ENCODE measurements around the gene IMMP1L.

The IMMP1L gene

GRCh38 chr11:31477528-31478222, 31.7 kb downstream of the IMMP1L start:
- TF ChIP-seq ARNTL (CRISPR knock-in tag; IDR thresholded peaks at IDR 0.05; ENCODE audit: borderline replicate concordance, low read depth) (no peak), ZNF70 (CRISPR knock-in tag; IDR thresholded peaks at IDR 0.05) (no peak), TCF4 (CRISPR knock-in tag; IDR thresholded peaks at IDR 0.05; ENCODE audit: borderline replicate concordance) (no peak), PPARA (CRISPR knock-in tag; IDR thresholded peaks at IDR 0.05; ENCODE audit: borderline replicate concordance) (no peak), GLIS3 (CRISPR knock-in tag; IDR thresholded peaks at IDR 0.05) (no peak), ISL1 (CRISPR knock-in tag; IDR thresholded peaks at IDR 0.05) (no peak), ZNF8 (CRISPR knock-in tag; IDR thresholded peaks at IDR 0.05) (no peak), SNAI2 (CRISPR knock-in tag; IDR thresholded peaks at IDR 0.05) (no peak)
- ATAC-seq, result no peak

GRCh38 chr11:31474083-31474482, 35.3 kb downstream of the IMMP1L start:
- TF ChIP-seq RARB (CRISPR knock-in tag; IDR thresholded peaks at IDR 0.05) (no peak), ZNF70 (CRISPR knock-in tag; IDR thresholded peaks at IDR 0.05) (no peak), BACH2 (CRISPR knock-in tag; IDR thresholded peaks at IDR 0.05; ENCODE audit: borderline replicate concordance) (no peak), GLIS3 (CRISPR knock-in tag; IDR thresholded peaks at IDR 0.05) (no peak), ARNTL (CRISPR knock-in tag; IDR thresholded peaks at IDR 0.05; ENCODE audit: borderline replicate concordance, low read depth) (no peak), CSDC2 (CRISPR knock-in tag; IDR thresholded peaks at IDR 0.05) (no peak), TCF4 (CRISPR knock-in tag; IDR thresholded peaks at IDR 0.05; ENCODE audit: borderline replicate concordance) (no peak), ZFP3 (CRISPR knock-in tag; IDR thresholded peaks at IDR 0.05) (no peak), PPARA (CRISPR knock-in tag; IDR thresholded peaks at IDR 0.05; ENCODE audit: borderline replicate concordance) (no peak), ZFP30 (CRISPR knock-in tag; IDR thresholded peaks at IDR 0.05) (no peak), ZNF565 (CRISPR knock-in tag; conservative IDR thresholded peaks at IDR 0.05; ENCODE audit: low read depth) (no peak), POU6F1 (CRISPR knock-in tag; IDR thresholded peaks at IDR 0.05; ENCODE audit: borderline replicate concordance, low read depth) (no peak), ZNF8 (CRISPR knock-in tag; IDR thresholded peaks at IDR 0.05) (no peak), ZC3H10 (CRISPR knock-in tag; IDR thresholded peaks at IDR 0.05) (no peak)
- TF ChIP-seq, protein P1, sequence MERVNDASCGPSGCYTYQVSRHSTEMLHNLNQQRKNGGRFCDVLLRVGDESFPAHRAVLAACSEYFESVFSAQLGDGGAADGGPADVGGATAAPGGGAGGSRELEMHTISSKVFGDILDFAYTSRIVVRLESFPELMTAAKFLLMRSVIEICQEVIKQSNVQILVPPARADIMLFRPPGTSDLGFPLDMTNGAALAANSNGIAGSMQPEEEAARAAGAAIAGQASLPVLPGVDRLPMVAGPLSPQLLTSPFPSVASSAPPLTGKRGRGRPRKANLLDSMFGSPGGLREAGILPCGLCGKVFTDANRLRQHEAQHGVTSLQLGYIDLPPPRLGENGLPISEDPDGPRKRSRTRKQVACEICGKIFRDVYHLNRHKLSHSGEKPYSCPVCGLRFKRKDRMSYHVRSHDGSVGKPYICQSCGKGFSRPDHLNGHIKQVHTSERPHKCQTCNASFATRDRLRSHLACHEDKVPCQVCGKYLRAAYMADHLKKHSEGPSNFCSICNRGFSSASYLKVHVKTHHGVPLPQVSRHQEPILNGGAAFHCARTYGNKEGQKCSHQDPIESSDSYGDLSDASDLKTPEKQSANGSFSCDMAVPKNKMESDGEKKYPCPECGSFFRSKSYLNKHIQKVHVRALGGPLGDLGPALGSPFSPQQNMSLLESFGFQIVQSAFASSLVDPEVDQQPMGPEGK (CRISPR knock-in tag; IDR thresholded peaks at IDR 0.05; ENCODE audit: borderline replicate concordance), result no peak
- TF ChIP-seq, protein P2, sequence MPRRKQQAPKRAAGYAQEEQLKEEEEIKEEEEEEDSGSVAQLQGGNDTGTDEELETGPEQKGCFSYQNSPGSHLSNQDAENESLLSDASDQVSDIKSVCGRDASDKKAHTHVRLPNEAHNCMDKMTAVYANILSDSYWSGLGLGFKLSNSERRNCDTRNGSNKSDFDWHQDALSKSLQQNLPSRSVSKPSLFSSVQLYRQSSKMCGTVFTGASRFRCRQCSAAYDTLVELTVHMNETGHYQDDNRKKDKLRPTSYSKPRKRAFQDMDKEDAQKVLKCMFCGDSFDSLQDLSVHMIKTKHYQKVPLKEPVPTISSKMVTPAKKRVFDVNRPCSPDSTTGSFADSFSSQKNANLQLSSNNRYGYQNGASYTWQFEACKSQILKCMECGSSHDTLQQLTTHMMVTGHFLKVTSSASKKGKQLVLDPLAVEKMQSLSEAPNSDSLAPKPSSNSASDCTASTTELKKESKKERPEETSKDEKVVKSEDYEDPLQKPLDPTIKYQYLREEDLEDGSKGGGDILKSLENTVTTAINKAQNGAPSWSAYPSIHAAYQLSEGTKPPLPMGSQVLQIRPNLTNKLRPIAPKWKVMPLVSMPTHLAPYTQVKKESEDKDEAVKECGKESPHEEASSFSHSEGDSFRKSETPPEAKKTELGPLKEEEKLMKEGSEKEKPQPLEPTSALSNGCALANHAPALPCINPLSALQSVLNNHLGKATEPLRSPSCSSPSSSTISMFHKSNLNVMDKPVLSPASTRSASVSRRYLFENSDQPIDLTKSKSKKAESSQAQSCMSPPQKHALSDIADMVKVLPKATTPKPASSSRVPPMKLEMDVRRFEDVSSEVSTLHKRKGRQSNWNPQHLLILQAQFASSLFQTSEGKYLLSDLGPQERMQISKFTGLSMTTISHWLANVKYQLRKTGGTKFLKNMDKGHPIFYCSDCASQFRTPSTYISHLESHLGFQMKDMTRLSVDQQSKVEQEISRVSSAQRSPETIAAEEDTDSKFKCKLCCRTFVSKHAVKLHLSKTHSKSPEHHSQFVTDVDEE (CRISPR knock-in tag; IDR thresholded peaks at IDR 0.05), result no peak
- TF ChIP-seq, protein P3, sequence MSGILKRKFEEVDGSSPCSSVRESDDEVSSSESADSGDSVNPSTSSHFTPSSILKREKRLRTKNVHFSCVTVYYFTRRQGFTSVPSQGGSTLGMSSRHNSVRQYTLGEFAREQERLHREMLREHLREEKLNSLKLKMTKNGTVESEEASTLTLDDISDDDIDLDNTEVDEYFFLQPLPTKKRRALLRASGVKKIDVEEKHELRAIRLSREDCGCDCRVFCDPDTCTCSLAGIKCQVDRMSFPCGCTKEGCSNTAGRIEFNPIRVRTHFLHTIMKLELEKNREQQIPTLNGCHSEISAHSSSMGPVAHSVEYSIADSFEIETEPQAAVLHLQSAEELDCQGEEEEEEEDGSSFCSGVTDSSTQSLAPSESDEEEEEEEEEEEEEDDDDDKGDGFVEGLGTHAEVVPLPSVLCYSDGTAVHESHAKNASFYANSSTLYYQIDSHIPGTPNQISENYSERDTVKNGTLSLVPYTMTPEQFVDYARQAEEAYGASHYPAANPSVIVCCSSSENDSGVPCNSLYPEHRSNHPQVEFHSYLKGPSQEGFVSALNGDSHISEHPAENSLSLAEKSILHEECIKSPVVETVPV (CRISPR knock-in tag; IDR thresholded peaks at IDR 0.05), result no peak
- no peak for ATAC-seq

- no peak for ATAC-seq
- no peak for TF ChIP-seq TOX (CRISPR knock-in tag; IDR thresholded peaks at IDR 0.05; ENCODE audit: borderline replicate concordance)
- no peak for TF ChIP-seq ESRRG (CRISPR knock-in tag; IDR thresholded peaks at IDR 0.05)
- TF ChIP-seq, protein P3 (CRISPR knock-in tag; IDR thresholded peaks at IDR 0.05), result no peak
- no peak for TF ChIP-seq ZNF565 (CRISPR knock-in tag; conservative IDR thresholded peaks at IDR 0.05; ENCODE audit: low read depth)
- no peak for TF ChIP-seq RARB (CRISPR knock-in tag; IDR thresholded peaks at IDR 0.05)
- no peak for TF ChIP-seq PPARA (CRISPR knock-in tag; IDR thresholded peaks at IDR 0.05; ENCODE audit: borderline replicate concordance)
- TF ChIP-seq ISL1 (CRISPR knock-in tag; IDR thresholded peaks at IDR 0.05), result no peak
- TF ChIP-seq SNAI2 (CRISPR knock-in tag; IDR thresholded peaks at IDR 0.05), result no peak
- no peak for TF ChIP-seq ZFP3 (CRISPR knock-in tag; IDR thresholded peaks at IDR 0.05)
- TF ChIP-seq ZC3H10 (CRISPR knock-in tag; IDR thresholded peaks at IDR 0.05), result no peak
- TF ChIP-seq CSDC2 (CRISPR knock-in tag; IDR thresholded peaks at IDR 0.05), result no peak
- no peak for TF ChIP-seq OSR1 (CRISPR knock-in tag; IDR thresholded peaks at IDR 0.05)
- TF ChIP-seq, protein P4, sequence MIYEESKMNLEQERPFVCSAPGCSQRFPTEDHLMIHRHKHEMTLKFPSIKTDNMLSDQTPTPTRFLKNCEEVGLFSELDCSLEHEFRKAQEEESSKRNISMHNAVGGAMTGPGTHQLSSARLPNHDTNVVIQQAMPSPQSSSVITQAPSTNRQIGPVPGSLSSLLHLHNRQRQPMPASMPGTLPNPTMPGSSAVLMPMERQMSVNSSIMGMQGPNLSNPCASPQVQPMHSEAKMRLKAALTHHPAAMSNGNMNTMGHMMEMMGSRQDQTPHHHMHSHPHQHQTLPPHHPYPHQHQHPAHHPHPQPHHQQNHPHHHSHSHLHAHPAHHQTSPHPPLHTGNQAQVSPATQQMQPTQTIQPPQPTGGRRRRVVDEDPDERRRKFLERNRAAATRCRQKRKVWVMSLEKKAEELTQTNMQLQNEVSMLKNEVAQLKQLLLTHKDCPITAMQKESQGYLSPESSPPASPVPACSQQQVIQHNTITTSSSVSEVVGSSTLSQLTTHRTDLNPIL (CRISPR knock-in tag; IDR thresholded peaks at IDR 0.05; ENCODE audit: low read depth), result no peak
- TF ChIP-seq ZFP30 (CRISPR knock-in tag; IDR thresholded peaks at IDR 0.05), result no peak
- TF ChIP-seq, protein P2 (CRISPR knock-in tag; IDR thresholded peaks at IDR 0.05), result no peak
These were observed 45.0 kb downstream of the IMMP1L start for GRCh38 chr11:31464436-31464835.
